EH (cell line): ENCODE data around the gene SAMD14.
A peak's percentile ranks its signal among the peaks of the same experiment; 100 is the strongest.

ENCODE experiments used
- DNase-seq: peaks from one replicate; pipeline ENCODE4 v3.0.0-alpha.2; 2015; ENCODE audit warnings: low read depth

SAMD14 gene

DNA sequence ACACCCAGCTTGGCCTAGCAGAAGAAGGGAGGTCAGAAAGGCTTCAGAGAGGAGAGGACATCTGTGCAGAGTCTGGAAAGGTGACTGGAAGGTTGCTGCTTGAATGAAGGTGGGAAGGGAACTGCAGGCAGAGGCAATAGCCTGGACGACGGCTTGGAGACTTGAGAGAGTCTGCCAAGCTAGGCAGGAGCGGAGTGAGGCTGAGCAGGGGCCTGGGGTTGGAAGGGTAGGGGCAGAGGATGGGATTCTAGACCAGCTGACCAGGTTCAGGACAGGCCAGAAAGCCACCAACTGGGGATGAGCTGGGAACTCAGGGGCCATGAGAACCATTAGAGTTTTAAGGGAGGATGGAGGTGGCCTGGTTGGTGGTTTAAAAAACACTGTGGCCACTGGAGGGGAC, 35.5 kb upstream of the SAMD14 start:
- no peak for DNase-seq

DNA sequence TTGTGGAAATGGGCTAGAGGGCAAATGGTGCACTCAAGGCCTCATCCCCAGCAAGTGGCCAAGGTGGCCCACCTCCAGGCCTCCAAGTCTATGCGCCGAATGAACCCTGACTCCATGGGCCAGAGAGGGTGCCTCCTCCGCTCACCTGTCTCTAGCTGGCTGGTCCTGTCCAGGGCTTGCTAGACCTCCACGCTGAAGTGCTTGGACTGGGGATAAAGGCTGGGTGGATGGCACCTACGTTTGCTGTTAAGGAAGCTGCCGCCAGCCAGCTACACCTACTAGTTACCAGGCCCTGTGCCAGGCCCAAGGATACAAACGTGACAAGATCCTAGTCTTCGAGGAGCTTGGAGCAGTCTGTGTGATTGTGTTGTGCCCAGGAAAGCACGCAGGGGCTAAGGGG, 35.1 kb upstream of the SAMD14 start:
- DNase-seq, result no peak

DNA sequence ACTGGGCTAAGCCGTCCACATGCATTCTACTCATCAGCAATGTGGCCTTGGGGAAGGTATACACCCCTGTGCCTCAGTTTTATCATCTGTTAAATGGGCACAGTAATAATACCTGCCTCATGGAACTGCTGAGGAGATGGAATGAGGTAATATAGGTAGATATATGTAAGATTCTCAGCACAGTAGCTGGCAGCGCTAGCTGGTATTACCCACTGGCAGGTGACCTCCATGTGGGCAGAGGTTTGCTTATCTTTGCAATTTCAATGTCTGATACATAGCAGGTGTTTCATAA, 34.7 kb upstream of the SAMD14 start:
- DNase-seq, result no peak

DNA sequence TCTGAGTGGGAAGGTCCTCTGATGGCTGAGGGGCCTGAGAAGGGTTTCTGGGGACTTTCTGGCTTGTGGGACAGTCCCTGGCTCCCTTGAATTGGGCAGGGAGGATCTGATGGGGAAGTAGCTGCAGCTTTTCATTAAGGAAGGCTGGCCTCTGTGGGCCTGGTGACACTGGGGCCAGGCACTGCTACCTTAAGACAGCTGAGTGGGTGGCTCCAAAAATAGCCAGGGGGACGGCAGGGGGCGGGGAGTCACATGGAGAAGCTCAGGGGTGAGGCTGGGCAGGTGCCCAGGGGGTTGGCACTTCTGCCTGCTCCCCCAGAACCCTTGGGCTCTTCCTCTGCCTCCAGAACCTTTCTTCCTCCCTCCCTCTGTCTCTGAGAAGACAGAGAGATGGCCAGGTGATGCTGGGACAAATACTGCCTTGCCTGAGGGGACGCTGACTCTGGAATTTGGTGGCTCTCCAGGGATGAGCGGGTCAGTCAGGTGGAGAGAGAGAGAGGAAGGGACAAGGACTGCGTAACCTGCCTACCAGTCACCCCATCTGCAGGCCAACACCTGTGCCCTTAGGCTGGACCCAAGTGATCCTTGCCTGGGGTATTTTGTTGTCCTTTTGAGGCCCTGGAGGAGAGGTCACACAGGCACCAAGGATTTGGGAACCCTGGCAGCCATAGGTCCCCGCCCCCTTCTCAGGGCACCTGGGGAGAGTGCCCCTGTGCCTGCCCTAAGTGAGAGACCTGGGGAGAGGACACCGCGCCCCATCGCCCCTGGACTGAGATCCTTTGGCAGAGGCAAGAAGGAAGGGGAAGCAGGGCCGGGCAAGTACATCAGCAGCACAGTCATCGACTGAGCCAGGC, 34.1 kb upstream of the SAMD14 start:
- no peak for DNase-seq

DNA sequence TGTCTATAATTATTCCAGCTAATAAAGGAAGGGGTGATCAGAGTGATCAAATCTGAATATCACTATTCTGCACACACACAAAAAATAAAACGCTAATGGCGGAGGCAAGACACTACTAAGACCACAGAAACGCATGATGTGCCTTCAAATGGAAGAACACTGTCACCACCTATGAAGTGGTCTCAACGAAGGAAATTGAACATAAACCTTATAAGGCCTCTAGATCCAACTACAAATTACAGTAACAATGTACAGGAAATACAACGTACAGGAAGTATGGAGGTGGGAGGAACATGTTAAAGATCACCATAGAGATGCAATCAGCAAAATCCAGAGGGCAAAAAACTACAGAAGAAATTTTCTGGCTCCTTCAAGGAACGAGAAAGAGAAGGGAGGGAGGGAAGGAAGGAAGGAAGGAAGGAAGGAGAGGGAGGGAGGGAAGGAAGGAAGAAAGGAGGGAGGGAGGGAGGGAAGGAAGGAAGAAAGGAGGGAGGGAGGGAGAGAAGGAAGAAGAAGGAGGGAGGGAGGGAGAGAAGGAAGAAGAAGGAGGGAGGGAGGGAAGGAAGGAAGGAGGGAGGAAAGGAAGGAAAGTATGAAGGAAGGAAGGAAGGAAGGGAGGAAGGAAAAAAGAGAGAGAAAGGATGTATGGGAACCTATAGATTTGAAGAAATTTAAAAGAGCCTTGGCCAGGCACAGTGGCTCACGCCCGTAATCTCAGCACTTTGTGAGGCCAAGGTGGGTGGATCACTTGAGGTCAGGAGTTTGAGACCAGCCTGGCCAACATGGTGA, 32.7 kb upstream of the SAMD14 start:
- no peak for DNase-seq

DNA sequence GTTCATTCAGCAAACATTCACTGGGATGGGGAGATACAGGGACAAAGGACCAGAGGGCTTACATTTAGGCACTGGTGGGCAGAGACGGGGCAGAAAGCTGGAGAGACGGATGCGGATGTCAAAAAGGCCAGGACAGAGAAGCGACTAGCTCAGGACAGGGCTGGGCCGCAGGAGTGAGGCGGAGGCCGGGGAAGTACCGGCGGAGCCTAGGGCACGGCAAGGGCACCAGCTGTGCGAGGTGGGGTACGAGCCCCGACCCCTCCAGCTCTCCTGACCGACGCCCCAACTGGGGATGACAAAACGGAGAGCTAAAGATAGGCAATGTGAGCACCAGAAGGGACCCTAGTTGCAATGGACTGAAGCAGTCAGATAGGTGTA, 31.9 kb upstream of the SAMD14 start:
- no peak for DNase-seq

DNA sequence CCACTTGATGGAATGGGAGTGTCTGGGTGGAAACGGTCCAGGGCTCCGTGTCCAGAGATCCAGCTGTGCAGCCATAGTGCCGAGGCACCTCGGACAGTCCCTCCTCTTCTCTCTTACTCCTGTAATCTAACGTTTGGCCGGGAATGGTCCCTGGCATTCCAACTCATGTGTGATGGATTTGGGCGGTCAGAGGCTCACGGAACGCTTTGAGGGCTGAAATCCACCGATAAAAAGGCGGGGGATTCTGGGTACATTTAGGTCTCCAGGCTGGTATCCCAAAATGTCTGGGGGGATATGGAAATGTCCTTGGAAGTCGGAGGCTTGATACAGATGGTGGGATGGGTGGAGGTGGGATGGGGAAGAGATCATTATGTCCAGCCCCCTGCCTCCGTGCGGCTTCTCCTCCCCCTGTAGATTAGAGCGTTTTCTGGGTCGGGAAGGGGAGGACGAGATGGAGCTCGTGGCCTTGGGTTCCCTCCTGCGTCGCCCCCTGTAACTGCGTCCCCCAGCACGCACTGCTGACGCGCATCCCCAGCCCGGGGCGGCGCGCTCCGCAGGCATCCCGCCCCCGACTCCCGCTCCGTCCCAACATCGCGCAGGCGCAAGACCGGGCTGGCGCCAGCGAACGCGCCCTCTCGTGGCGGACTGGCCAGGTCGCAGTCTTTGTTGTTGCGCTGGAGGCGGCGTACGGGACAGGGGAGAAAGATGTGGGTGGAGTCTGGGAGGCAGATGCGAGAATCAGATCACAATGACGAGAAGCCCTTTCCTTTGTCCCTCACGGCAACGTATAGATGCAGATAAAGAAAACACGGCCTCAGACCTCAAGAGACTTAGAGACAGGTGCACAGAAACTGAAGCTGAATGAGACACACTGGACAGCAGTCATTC, 31.3 kb upstream of the SAMD14 start:
- DNase-seq, result peak; percentile 89

DNA sequence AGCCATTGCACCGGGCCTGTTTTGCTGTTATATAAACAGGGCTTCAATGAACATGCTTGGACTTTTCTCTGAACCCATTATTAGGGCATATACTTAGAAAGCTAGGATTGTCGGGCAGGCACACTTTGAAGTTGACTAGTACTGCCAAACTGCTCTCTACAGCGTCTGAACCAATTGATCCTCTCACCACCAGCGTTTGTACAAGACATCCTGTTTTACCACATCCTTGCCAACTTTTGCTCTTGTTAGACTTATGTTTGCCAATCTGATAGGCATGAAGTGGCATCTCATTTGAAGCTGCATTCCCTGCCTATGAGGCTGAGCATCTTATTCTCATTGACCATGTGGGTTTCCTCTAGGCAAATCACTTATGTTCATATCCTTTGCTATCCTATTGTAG, 27.9 kb upstream of the SAMD14 start:
- DNase-seq, result no peak

DNA sequence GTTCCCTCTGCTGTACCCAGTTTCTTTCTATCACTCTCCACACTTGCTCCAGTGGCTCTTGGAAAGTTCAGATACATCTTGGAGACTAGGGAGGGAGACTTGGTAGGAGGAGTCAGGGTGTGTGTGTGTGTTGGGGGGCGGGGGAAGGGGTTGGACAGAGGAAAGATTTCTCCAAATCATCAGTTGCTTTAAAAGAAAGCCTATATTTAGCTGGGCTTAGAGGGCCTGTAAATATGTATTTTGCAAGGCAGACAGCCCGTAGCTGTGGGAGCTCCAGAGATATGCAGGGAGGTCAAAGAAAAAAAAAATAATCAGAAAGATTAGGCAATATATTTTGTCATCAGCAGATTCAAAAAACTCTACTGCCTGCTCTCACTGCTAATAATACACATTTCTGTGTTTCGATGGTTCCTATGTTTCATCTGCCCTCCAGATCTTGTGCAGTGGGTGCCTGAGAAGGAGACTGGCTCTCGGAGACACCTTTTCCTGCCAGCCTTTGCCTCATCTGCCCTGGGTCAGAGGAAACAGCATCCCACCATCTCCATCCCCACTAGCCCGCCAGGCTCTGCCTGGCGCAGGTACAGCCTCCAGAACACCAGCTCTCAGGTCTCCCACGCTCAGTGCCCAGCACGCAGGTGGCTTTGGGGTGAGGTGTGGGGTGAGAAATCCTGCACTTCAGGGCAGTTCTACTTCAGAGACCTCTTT, 25.3 kb upstream of the SAMD14 start:
- DNase-seq, result peak; percentile 72

DNA sequence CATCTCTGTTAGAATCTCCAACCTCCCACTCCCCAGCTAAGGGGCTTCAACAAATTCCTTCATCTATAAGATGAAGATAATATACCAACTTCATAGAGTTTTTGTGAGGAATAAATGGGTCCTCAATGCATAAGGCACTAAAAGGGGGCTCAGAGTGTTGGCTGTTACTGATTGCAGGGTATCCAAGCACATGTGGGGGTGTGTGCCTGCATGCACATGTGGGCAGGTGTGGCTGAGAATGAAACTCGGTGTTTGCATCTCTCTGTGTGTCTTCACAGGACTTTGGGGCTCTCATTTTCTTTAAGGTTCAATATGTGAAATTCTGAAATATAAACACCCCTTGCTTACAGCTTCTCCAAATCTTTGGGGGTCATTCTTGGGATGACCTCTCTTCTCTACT, 24.6 kb upstream of the SAMD14 start:
- no peak for DNase-seq

DNA sequence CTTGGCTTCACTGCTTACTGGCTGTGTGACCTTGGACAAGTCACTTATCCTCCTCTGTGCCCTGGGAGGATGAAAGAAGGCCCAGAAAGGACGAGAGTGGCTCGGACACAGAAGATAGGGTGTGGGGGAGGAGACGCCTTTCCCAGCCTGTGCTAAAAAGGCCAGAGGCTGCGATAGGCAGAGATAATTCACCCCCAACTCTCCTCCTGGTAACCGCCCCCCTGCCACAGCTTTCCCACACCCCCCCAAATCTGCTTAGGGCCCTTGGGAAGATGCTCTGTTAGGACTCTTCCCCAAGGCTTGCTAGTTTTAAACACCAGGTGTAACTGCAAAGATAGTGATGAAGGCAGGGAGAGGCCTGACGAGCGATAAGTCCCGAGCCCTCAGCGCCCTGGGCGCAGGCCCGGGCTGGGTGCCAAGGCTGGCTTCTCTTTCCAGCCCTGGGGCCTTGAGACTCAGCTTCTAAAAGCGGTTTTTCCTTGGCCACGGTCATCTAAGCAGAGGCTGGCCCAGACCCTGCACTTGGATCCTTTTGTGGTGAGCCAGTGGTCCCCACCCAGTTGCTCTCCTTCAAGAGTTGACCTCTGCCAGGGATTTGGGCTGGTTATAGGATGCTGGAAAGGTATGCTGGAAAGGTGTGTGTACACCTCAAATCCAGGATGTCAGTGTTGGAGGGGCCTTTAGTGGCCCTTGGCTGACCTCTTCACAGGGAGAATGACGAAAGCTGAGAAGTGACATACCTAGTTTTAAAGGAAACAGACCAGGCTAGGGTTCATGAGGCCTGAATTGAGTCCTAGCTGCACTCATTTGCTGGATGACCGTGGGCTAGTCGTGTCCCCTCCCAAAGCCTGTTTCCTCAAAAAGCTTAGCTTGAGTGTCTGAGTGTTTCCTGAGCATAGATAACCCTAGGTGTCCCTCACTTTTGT, 24.0 kb upstream of the SAMD14 start:
- peak; percentile 47 for DNase-seq

DNA sequence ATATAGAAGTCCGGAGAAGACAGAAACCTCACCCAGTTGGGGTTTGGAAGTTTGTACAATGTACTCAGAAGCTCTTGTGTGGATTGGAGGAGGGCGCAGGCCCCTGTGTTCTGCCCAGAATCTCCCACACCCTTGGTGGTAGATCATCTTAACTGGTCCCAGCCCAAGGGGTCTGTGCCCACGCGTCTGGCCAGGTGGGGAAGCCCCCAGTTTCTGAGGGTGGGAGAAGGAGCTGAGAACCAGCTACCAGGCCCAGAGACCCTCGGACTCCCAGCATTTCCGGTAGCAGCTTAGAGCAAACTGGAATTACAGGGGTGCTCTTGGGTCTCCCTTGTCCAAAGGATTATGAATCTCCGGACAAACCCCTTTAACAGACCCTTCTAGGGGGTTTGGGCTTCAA, 22.8 kb upstream of the SAMD14 start:
- no peak for DNase-seq

DNA sequence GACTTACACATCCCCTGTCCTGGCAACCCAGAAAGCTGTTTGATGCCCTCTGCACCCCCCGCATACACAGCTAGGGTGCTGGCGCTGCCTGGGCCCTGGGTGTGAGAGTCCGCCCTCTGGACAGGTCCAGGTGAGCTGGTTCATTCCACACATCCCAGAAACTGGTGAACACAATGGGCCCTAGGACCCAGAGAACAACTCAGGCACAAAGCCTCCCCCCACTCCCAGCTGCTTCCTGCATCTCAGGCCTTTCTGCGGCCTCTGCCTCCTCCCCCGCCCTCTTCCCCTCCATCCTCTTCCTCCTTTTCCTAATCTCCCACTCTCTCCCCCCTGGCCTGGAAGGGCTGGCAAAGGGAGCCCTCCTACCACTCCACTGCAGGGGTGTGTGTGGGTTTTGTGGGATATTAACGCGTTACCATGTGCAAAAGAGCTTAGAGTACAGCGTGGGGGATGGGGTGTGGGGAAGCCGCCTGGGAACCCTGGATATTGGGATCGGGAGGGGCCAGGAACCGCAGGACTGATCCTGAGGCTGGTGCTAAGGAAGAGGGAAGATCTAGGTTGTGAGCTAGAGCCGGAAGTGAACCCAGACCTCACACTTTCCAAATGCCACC, 22.1 kb upstream of the SAMD14 start:
- DNase-seq, result peak; percentile 93

DNA sequence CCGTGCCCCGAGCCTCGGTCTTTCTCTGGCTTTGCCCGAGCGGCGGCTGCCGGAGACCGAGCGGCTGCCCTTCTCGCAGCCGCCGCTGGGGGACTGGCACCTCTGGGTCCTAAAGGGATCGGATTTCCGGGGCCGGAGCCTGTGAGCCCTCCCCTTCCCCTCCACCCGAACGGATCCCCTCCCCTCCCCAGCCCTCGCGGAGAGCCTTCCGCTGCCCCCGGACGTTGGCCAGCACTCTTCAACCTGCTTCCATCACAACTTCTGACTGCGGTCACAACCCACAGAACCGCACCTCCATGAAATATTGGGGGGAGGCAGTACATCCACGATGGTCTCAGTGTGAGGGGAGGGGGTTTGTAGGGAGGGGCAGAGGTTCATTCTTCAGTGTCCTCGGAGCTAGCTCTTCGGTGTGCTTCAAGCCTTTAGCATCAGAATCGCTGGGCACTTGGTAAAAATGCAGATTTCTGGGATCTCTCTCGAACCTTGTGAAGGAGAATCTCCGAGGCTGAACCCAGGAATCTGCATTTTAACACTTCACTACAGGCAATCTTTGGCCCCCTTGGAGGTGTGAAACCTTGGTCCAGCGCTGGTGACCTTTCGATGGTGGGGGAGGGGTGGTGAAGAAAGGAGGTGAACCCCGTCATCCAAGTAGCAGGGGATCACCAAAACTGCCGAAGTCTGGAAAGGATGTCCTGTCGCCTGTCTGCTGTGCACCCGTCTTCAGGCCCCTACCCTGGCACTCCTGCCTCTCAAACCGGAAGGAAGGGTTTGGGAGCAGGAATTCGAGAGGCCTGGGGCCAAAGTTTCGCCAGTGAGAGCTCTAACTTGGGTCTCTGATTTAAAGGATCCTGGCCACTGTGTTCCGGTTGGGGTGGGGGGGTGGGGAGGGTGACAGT, 21.3 kb upstream of the SAMD14 start:
- DNase-seq, result peak; percentile 93

DNA sequence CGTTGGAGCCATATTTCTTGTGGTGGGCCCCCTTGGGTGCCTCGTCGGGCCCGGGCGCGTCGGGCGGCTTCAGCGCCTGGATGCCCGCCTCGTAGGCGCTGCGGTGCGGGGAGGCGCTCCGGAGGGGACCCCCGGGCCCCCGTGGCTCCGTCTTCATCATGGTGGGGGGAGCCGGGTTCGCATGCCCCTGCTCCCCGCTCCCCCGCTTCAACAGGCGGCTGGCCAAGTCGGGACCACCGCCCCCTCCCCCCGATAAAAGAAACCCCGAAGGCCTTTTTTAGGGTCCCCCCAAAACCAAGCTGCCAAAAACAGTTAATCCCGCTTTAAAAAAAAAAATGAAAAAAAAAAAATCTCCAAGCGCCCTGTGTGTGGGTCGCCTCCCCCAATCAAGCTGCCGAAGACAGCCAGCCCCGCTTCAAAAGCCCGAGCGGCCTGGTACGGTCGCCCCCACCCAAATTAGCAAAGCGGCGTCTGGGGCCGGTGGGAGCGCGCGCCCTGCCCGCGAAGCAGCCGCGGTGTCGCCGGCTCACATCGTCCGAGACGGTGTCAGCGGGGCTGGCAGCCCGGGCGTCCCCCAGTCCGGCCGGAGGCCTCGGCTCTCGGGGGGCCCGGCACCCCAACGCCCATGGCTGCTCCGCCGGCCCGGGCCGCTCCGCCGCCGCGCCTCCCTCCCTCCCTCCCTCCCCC, 20.5 kb upstream of the SAMD14 start, which contains the start of gene PPP1R9B:
PPP1R9B (minus strand) TSS at position 324 of the 687 bp plus-strand sequence; CDS start at position 160, 164 bp downstream.
- DNase-seq, result no peak

DNA sequence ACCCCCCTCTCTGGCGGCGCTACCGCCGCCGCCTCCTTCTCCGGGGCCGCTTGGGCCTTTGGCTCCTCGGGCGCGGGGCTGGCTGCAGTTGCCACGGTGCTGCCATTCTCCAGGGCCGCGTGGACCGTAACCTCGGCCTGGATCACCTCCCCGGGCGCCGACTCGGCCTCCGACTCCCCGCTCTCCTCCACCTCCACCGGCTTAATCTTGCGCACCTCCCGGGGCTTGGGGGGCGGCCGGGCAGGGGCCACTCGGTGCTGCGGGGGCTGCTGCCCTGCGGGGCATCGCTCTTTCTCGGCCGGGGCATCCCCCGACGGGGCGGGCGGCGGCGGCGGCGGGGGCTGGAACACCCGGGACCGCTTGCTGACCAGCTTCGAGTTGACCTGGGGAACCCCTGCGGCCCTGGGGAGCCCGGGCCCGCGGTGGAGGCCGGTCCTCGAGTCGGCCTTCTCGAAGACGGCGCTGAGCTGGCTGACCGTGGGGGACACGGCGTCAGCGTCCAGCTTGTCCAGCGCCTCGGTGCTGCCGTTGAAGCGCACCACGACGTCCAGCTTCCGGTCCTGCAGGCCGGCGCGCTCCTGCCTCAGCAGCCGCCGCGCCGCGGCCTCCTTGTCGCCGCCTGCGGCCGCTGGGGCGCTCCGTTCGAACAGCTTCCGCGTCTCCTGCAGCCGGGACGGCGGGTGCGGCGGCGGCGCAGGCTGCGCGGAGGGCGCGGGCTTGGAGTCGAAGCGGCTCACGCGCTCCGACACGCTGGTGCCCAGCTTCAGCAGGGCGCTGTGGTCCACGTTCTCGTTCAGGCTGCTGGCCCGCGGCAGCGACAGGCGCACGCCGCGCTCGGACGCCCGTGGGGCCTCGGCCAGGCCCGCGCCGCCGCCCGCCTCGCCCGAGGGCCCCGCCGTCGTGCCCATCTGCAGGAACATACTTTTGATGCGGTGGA, 19.7 kb upstream of the SAMD14 start:
- DNase-seq, result peak; percentile 67

DNA sequence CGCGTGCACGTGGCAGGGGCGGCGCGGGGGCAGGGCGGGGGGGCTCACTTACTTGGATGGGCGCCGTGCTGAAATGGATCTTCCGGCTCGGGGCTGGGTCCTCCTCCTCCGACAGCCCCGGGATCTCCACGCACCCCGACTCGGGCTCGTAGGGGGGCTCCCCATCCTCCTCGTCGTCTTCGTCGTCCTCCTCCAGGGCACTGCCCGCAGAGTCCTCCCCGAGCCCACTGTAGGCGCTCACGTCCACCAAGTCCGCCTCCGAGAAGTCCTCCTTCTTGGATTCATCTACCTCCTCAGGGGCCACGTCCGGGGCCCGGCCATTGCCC, 19.1 kb upstream of the SAMD14 start:
- DNase-seq, result no peak
